ENCODE measurements around the gene NSG2. TPM values are rescaled to one million over a fixed set of nuclear protein-coding genes. Genes with fewer than 3 reads are reported as not detected.

The NSG2 gene
- total RNA-seq, 2 donors from 2014 or later: 0.27 to 2.5 TPM

- Histone ChIP-seq H3K4me1 (no peaks in the 10 kb centered on the region), H3K27me3 (no peaks in the 10 kb centered on the region), H3K9me3 (no peaks in the 10 kb centered on the region), H3K4me3 (no peak overlapping the region), H3K27ac (no peak overlapping the region), H3K9ac (ENCODE audit: low read depth in 2 of 2, low read length in 2 of 2) (no peak overlapping the region), H3K36me3 (no peaks in the 10 kb centered on the region)
- no peak for DNase-seq
- intact Hi-C loops (cut with DNase I): no loop called here
- TF ChIP-seq CTCF (IDR thresholded peaks at IDR 0.05): no peak
These were observed 49.5 kb downstream of the NSG2 start for GRCh38 chr5:174094857-174095606.

GRCh38 chr5:174096619-174097018 lies 51.1 kb downstream of the NSG2 start:
- intact Hi-C loops (cut with DNase I): no loop called here
- no peak for DNase-seq
- H3K9ac ChIP-seq (ENCODE audit: low read depth in 2 of 2, low read length in 2 of 2): no peak overlapping the region

GRCh38 chr5:174097486-174098185 lies 52.1 kb downstream of the NSG2 start:
- Histone ChIP-seq H3K4me1 (no peaks in the 10 kb centered on the region), H3K27me3 (no peaks in the 10 kb centered on the region), H3K36me3 (no peaks in the 10 kb centered on the region), H3K4me3 (no peak overlapping the region), H3K27ac (no peak overlapping the region), H3K9ac (ENCODE audit: low read depth in 2 of 2, low read length in 2 of 2) (no peak overlapping the region), H3K9me3 (no peaks in the 10 kb centered on the region)
- DNase-seq: no peak
- no peak for TF ChIP-seq CTCF (IDR thresholded peaks at IDR 0.05)
- intact Hi-C loops (cut with DNase I): no loop called here

More at GRCh38 chr5:174096619-174097018, 51.1 kb downstream of the NSG2 start:
- Histone ChIP-seq H3K4me1 (no peaks in the 10 kb centered on the region), H3K36me3 (no peaks in the 10 kb centered on the region), H3K27ac (no peak overlapping the region), H3K27me3 (no peaks in the 10 kb centered on the region), H3K4me3 (no peak overlapping the region), H3K9me3 (no peaks in the 10 kb centered on the region)
- TF ChIP-seq CTCF (IDR thresholded peaks at IDR 0.05): no peak

- H3K9ac ChIP-seq (ENCODE audit: low read depth in 2 of 2, low read length in 2 of 2): no peak overlapping the region
- H3K4me3 ChIP-seq: no peak overlapping the region
- no peaks in the 10 kb centered on the region for H3K27me3 ChIP-seq
- intact Hi-C loops (cut with DNase I): no loop called here
- no peaks in the 10 kb centered on the region for H3K36me3 ChIP-seq
- DNase-seq: no peak
- H3K4me1 ChIP-seq: no peaks in the 10 kb centered on the region
- H3K9me3 ChIP-seq: no peaks in the 10 kb centered on the region
- no peak overlapping the region for H3K27ac ChIP-seq
- no peak for TF ChIP-seq CTCF (IDR thresholded peaks at IDR 0.05)
These were observed 53.2 kb downstream of the NSG2 start for GRCh38 chr5:174098694-174099093.

GRCh38 chr5:174100490-174100889 lies 55.0 kb downstream of the NSG2 start:
- no peak overlapping the region for H3K27ac ChIP-seq
- no peaks in the 10 kb centered on the region for H3K27me3 ChIP-seq
- TF ChIP-seq CTCF (IDR thresholded peaks at IDR 0.05): no peak
- no peaks in the 10 kb centered on the region for H3K4me1 ChIP-seq
- DNase-seq: no peak
- H3K36me3 ChIP-seq: no peaks in the 10 kb centered on the region
- H3K9me3 ChIP-seq: no peaks in the 10 kb centered on the region
- no peak overlapping the region for H3K4me3 ChIP-seq
- H3K9ac ChIP-seq (ENCODE audit: low read depth in 2 of 2, low read length in 2 of 2): no peak overlapping the region
- intact Hi-C loops (cut with DNase I): no loop called here
